DND-41 (cell line): ENCODE measurements around the gene MIB1.
"Not testable (repeated sequence)": the region's sequence is repeated elsewhere in the genome, so short reads cannot be mapped to it uniquely, and the experiment has no call there.

Experiments used
- EZH2 ChIP-seq: IDR thresholded peaks from 3 replicates; pipeline ENCODE4 v1.6.1; 2012; ENCODE audit warnings: borderline replicate concordance, low read depth, mild to moderate bottlenecking, moderate library complexity, low read length, inconsistent platforms; ENCODE audit not compliant: severe bottlenecking
- TF ChIP-seq, protein P1 (sequence below): IDR thresholded peaks from 2 replicates; pipeline ENCODE4 v1.5.1; 2012; ENCODE audit warnings: borderline replicate concordance, low read length, moderate library complexity, mild to moderate bottlenecking; ENCODE audit not compliant: poor library complexity, severe bottlenecking; ENCODE audit errors: extremely low read depth

GRCh38 chr18:21736926-21737325, 3.7 kb upstream of the MIB1 start:
- TF ChIP-seq EZH2 = not testable (repeated sequence)
- TF ChIP-seq, protein P1, sequence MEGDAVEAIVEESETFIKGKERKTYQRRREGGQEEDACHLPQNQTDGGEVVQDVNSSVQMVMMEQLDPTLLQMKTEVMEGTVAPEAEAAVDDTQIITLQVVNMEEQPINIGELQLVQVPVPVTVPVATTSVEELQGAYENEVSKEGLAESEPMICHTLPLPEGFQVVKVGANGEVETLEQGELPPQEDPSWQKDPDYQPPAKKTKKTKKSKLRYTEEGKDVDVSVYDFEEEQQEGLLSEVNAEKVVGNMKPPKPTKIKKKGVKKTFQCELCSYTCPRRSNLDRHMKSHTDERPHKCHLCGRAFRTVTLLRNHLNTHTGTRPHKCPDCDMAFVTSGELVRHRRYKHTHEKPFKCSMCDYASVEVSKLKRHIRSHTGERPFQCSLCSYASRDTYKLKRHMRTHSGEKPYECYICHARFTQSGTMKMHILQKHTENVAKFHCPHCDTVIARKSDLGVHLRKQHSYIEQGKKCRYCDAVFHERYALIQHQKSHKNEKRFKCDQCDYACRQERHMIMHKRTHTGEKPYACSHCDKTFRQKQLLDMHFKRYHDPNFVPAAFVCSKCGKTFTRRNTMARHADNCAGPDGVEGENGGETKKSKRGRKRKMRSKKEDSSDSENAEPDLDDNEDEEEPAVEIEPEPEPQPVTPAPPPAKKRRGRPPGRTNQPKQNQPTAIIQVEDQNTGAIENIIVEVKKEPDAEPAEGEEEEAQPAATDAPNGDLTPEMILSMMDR = not testable (repeated sequence)
